GM12875 (cell line): ENCODE measurements around the gene PCDHGB2.
"Not testable (repeated sequence)": the region's sequence is repeated elsewhere in the genome, so short reads cannot be mapped to it uniquely, and the experiment has no call there.

ENCODE experiments used
- H3K4me3 ChIP-seq: one replicate; pipeline ENCODE4 v1.5.1; 2011; ENCODE audit warnings: low read depth, low read length, control low read depth
- CTCF ChIP-seq: IDR thresholded peaks from 2 replicates; pipeline ENCODE4 v1.5.1; 2011; ENCODE audit warnings: low read depth, mild to moderate bottlenecking, control low read depth, inconsistent platforms, low read length, moderate library complexity, borderline replicate concordance; ENCODE audit not compliant: insufficient read depth

Gene PCDHGB2

GRCh38 chr5:141392429-141393198 lies 32.8 kb downstream of the PCDHGB2 start, which contains the start of gene PCDHGA8:
Gene PCDHGA8 (plus strand): TSS chr5:141392633. CDS start chr5:141392814, 181 bp downstream.
- H3K4me3 ChIP-seq, result no peak within 1 kb of the TSS
- peak; percentile 8; the same call in 1 of the 2 replicates for TF ChIP-seq CTCF

- TF ChIP-seq CTCF, result no peak
- no peak overlapping the region for H3K4me3 ChIP-seq
Measured at GRCh38 chr5:141393267-141393666, 33.5 kb downstream of the PCDHGB2 start.

GRCh38 chr5:141394401-141395187 lies 34.8 kb downstream of the PCDHGB2 start:
- not testable (repeated sequence) for H3K4me3 ChIP-seq

- H3K4me3 ChIP-seq, result peak within 1 kb of the TSS; percentile 41
- TF ChIP-seq CTCF, result peak; percentile 65
Measured at GRCh38 chr5:141397756-141398551, 38.2 kb downstream of the PCDHGB2 start, which contains the start of gene PCDHGB5. Gene PCDHGB5 (plus strand): TSS chr5:141397947. CDS start chr5:141398128, 181 bp downstream.

- peak; percentile 23; the same call in 1 of the 2 replicates for TF ChIP-seq CTCF
- no peak overlapping the region for H3K4me3 ChIP-seq
Measured at GRCh38 chr5:141398608-141399007, 38.8 kb downstream of the PCDHGB2 start.

- H3K4me3 ChIP-seq, result no peak overlapping the region
- no peak for TF ChIP-seq CTCF
Measured at GRCh38 chr5:141399555-141400258, 39.9 kb downstream of the PCDHGB2 start.
